ENCODE measurements around the gene RD3L.
"Not testable (repeated sequence)": the region's sequence is repeated elsewhere in the genome, so short reads cannot be mapped to it uniquely, and the experiment has no call there.

The RD3L gene

DNA sequence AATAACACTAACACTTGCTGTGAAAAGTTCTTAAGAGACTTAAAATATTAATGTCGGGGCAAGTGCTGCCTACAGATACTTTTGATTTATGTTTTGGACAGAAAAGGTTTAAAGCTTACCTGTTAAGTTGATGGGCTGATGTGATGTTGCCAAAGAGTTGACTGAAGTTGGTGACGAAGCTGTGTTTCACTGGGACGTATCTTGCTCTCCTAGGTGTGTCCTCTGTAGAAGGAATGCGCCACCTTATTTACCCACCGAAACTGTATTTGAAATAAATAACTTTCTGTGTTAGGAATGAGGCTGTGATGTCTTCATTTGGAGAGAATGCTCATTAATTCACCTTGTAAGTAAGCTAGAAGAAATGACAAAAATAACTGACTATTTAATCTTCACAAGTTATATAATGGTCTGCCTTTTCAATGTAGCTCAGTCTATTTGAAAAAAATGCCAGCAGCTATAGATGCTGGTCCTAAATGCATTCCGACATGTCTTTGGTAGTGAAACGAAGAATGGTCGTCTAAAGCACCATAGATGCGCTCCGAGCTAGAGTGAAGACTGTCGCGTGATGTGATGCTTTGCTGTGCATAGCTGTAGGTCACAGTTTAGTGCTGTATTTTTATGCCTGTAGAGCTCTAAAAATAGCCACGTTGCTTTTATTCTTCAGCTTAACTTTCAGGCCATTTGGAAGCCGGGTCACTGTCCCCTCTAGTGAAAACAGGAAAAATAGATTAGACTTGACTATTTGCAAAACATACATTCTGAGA is at the start of gene RD3L:
RD3L (minus strand) TSS at position 557 of the 764 bp plus-strand sequence. CDS start 834 bp downstream, outside the sequence.
- no peak for DNase-seq

- DNase-seq = no peak
Measured at GRCh38 chr14:103989964-103990363, 47.6 kb upstream of the RD3L start.

GRCh38 chr14:103989034-103989433 is 46.7 kb upstream of the RD3L start:
- DNase-seq = no peak

- DNase-seq = no peak
Measured at GRCh38 chr14:103984196-103984595, 41.9 kb upstream of the RD3L start.

DNA sequence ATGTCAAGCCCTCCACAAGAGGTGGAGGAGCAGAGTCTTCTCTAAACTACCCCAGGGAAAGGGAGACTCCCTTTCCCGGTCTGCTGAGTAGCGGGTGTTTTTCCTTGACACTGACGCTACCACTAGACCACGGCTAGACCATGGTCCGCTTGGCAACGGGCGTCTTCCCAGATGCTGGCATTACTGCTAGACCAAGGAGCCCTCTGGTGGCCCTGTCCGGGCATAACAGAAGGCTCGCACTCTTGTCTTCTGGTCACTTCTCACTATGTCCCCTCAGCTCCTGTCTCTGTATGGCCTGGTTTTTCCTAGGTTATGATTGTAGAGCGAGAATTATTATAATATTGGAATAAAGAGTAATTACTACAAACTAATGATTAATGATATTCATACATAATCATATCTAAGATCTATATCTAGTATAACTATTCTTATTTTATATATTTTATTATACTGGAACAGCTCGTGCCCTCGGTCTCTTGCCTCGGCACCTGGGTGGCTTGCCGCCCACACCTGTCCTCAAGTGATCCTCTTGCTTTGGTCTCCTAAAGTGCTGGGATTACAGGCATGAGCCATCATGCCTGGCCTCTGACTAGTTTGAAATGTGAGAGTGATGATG is 38.4 kb upstream of the RD3L start:
- DNase-seq = not testable (repeated sequence)

GRCh38 chr14:103974575-103974974 is 32.2 kb upstream of the RD3L start:
- DNase-seq = no peak

DNA sequence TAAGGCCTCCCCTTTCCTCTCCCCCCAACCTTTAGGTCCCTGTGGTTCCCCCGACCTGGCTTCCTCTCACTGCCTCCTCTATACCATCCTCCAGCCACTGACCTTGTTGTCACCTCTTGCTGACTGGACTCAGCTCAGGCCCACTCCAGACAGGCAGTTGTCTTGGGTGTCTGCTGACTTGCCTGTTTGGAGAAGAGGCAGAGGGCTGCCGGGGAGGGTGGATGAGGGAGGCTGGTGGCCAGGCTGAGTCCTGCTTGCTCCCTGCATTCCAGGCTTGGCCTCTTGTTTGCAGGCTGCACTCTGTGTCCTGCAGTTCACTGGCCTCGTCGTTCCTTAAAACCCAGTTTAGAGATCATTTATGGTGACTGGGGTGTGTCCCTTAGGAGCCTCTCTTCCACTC is 31.0 kb upstream of the RD3L start:
- DNase-seq = no peak

DNA sequence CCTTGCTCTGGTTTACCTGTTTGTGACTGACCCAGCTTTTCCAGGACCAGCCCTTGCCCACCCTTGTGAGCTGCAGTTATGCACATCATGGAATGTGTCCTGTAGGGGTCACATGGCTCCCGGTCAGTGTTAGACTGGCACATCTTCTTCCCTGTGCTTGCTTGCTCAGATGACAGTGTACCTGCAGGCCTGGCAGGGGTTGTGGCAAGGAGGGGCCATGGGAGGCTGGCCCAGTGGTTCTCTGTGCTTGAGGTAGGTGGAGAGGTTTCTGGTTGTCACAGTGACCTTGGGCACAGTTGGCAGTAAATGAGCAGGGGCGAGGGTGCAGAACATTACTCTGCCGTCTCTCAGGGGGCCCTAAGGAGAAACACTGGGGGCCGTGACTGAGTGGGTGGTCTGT is 27.6 kb upstream of the RD3L start:
- no peak for DNase-seq

DNA sequence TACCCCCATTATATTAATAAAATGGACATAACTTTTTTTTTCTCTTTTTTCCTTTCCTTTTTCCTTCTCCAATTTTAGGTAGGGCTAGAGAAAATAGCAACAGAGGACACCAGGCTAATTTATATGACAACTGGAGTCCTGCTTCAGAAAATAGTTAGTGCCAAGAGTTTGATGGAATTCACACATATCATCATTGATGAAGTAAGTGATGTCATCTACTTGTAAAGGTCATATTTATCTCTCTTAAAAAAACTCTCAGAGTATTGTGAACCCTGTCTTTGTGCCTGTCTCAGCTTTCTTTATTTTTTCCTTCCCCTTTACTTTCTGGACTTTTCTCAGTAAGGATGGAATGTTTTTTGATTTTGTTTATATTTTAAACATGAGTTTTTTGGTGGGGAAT is 24.3 kb upstream of the RD3L start:
- no peak for DNase-seq

DNA sequence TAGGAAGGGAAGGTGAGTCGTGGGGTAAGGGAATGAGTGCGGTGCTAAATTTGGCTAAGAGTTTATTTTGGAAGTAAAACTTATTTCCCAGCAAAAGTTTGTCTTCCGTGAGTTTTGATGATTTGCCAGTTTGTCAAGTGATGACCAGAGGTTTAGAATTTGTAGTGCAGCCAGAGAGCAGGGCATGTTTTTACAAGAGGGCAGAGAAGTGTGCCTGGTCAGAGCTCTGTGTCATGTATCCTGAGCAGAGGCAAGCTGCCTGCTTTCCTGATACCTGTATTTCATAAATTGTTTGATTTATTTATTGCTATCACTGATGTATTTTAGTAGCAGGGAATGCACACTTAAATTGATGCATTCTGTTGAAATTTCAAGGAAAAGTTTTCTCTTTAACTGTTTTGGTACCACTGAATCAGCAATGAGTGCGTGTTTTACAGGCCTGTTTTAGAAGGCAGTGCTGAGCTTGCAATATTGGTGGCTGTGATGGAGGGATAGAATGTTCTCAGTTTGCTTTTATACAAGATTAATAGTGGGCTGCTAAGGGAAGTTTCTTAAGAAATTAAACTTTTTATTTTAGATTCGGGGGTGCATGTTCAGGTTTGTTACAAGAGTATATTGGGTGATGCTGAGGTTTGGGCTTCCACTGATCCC is 19.7 kb upstream of the RD3L start:
- no peak for DNase-seq

DNA sequence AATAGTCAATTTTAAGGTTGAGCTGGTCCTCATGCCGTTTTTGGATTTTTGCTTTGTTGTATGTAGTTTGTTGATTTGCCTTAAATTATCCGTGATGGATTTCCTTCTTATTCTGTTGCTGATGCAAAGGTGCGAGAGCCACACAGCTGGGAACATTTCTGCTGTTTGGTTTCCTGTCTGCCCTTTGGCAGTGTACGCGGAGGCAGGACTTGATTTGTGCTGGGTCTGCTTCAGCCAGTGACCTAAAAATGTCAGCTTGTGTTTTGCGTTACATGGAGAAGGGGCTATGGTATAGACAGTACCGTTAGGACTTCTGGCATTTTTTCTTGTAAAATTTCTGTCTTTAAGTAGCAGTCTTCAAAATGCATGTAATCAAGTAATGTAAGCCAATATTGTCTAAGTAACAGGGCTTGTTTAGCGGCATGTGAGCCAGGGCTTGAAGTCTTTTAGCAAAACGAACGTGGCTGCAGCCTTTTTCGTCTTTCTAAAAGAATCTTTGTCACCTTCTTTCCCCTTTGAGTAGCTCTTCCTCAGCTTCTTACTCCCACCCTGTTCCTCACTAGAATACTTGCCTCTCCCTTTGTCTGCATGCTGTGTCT is 18.2 kb upstream of the RD3L start:
- no peak for DNase-seq

- no peak for DNase-seq
Measured at GRCh38 chr14:103949131-103949790, 6.9 kb upstream of the RD3L start.

DNA sequence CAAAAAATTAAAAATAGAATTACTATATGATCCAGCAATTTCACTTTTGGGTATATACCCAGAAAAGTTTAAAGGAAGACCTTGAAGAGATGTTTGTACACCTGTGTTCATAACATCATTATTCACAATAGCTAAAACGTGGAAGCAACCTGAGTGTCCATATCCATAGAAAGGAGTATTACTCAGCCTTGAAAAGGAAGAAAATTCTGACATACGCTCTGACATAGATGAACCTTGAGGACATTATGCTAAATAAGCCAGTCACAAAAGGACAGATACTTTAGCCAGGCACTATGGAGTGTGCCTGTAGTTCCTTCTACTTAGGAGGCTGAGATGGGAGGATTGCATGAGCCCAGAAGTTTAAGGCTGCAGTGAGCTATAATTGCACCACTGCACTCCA is 6.1 kb upstream of the RD3L start:
- DNase-seq = no peak

DNA sequence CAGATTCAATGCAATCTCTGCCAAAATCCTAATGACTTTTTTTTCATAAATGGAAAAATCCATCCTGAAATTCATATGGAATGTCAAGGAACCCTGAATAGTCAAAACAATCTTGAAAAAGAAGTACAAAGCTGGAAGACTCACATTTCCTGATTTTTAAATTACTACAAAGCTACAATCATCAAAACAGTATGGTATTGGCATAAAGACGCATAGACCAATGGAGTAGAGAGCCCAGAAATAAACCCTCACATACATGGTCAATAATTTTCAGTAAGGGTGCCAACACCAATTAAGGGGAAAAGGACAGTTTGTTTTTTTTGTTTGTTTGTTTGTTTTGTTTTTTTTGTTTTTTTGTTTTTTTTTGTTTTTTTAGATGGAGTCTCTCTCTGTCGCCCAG is 4.6 kb upstream of the RD3L start:
- DNase-seq = no peak

DNA sequence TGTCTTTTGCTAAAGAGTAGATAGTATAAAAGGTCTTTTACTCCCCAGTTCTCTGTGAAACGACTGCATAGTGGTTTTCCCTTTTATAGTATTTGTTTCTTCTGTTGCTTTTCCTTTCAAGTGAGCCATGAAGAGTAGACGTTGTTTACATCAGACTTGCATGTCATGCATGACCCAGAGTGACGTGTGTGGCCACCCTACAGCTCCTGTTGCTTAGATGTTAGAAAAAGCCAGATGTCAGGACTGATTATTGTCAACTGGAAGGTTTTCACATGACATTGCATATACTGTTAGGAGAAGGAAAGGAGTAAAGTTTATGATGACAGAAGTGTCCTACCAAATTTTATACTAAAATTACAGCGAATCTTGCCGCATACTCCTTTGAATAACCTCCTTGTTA is 1.3 kb upstream of the RD3L start:
- DNase-seq = no peak

DNA sequence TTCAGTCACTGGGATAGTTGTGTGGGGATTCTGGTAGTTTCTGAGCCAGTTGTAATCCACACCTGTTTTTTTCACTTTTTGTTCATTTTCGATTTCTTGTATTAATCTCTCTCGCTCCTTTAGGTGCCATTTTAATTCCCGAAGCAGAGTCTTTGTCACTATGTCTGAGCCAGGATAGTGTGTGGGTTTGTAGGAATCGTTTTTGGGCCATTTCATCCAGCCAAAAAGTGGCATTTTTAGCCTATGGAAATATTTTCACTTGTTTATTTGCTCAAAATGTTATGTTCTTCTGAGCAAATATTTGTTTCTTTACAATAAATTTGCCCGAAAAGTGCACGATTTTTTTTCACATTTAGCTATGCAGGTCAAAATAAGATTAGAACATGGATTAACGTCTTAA is 867 bp downstream of the RD3L start:
- DNase-seq = no peak

GRCh38 chr14:103935102-103935501 is 7.2 kb downstream of the RD3L start:
- DNase-seq = no peak

DNA sequence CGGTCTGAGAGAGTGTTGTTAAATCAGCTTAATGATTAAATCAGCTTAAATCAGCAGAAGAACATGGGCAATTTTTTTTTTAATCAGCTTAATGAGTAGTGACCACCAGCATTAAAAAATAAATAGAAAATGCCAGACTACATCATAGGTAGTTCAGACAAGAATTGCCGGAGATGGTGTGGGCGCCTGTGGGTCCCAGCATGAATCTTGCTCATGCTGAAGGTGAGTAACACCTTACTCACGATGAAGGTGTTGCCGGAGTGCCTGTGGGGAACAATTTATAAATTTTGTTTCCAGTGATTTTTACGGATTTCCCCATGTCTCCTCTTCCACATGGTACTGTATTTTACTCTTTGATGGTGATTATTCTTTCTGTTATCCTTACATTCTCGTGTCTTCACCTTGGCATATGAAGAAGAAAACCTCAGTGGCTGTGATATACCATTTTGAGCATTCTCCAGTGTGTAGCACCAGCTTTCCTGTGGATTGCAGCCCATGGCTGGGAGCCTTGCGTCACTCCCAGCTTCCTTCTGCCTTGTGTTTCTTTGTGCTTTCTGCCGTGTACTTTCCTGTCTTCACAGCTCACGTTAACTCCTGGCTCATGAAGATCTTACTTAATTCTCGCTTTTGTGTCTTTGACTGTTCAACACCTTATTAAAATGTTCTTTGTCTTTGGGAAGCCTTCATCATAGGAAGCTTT is 9.4 kb downstream of the RD3L start:
- DNase-seq = no peak

DNA sequence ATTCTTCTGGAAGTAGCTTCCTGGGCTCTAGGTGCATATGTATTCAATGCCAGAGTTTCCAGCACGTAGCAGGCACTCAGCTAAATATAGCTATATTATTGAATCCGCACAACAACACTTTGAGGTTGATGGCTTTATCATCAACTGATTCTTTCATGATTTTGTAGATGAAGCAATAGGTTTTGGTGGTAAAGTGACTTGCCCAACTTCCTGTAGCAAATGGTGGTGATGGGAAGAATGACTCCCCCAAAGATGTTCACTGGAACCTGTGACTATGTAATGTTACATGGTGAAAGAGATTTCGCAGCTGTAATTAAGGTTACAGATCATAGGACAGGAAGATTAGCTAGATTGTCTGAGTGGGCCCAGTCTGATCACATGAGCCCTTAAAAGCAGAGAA is 10.9 kb downstream of the RD3L start:
- no peak for DNase-seq

GRCh38 chr14:103930051-103930604 is 12.2 kb downstream of the RD3L start:
- DNase-seq = no peak

GRCh38 chr14:103928011-103928890 is 14.1 kb downstream of the RD3L start, which contains the start of gene TDRD9:
TDRD9 (plus strand) TSS chr14:103928456; CDS start chr14:103928510, 54 bp downstream.
- DNase-seq = no peak
